ENCODE measurements around the gene BEX2.
"Not testable (repeated sequence)": the region's sequence is repeated elsewhere in the genome, so short reads cannot be mapped to it uniquely, and the experiment has no call there.

BEX2 gene

GRCh38 chrX:103310555-103311398 lies at the start of gene BEX2:
Gene BEX2, minus strand, starts transcription at chrX:103310990. Its CDS starts 1,014 bp downstream, at chrX:103309976.
- DNase-seq (ENCODE audit: low read depth): peak; percentile 69

GRCh38 chrX:103360092-103360491 lies 49.3 kb upstream of the BEX2 start:
- no peak for DNase-seq (ENCODE audit: low read depth)

- not testable (repeated sequence) for DNase-seq (ENCODE audit: low read depth)
Measured at GRCh38 chrX:103359605-103360004, 48.8 kb upstream of the BEX2 start.

DNA sequence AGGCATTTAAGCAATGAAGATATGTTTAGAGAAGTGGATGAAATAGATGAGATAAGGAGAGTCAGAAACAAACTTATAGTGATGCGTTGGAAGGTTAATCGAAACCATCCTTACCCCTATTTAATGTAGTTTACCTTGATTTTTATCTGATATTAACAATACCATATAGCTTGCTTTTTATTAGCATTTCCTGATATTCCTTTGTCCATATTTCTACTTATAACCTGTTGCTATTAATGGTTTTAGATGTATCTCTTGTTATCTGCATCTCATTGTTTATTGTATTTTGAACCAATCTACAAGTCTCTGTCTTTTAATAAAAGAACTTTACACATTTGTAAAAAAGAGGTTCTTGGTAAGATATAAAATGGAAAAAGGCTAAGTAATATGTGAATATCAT lies 47.1 kb upstream of the BEX2 start:
- DNase-seq (ENCODE audit: low read depth): no peak

DNA sequence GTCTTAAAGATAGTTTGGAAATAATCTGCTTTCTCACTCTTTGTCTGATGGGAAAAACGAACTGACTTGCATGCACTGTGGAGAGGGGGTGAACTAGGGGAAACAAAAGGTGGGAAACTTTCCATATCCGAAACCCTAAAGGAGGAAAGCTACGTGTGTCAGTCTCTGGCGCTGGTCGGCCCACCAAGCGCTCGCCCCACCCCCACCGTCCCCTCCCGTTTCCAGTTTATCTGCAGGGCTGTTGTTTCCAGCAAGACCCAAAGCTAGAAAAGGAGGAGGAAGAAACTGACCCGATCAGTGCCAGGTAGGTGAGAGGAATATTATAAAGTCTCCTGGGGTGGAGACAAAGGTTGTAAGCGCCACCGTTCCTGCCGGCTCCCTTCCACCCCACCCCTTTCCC lies 46.1 kb upstream of the BEX2 start:
- no peak for DNase-seq (ENCODE audit: low read depth)

GRCh38 chrX:103356130-103356798 lies 45.5 kb upstream of the BEX2 start, which contains the start of gene TCEAL9:
Gene TCEAL9, plus strand, starts transcription at chrX:103356506. Its CDS starts 1,179 bp downstream, at chrX:103357685.
- no peak for DNase-seq (ENCODE audit: low read depth)

GRCh38 chrX:103347682-103348397 lies 37.0 kb upstream of the BEX2 start:
- DNase-seq (ENCODE audit: low read depth): no peak

DNA sequence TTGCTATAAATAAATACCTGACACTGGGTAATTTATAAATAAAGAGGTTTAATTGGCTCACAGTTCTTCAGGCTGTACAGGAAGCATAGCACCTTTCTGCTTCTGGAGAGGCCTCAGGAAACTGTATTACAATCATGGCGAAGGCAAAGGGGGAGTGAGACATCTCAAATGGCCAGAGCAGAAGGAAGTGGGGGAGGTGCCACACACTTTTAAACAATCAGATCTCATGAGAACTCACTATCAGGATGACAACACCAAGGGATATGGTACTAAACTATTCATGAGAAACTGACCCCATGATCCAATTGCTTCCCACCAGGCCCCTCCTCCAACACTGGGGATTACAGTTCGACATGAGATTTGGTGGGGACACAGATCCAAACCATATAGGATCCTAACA lies 33.8 kb upstream of the BEX2 start:
- no peak for DNase-seq (ENCODE audit: low read depth)

DNA sequence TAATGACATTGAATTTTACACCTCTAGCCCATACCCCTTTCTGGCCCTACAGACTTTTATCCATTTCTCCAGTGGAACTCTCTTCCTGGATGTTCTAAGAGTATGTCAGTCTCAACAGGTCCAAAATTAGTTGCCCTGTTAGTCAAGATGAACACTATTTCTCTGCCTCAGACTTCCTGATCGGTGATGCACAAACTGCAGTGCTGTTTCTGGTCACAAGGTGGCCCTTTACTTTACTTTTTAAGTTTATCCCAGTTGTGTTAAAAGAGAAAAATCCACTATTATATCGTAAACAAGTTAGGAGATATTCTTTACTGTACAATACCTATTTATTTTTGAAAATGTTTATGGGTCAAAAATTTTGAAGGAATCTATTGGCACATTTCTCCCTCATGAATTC lies 32.3 kb upstream of the BEX2 start:
- no peak for DNase-seq (ENCODE audit: low read depth)

DNA sequence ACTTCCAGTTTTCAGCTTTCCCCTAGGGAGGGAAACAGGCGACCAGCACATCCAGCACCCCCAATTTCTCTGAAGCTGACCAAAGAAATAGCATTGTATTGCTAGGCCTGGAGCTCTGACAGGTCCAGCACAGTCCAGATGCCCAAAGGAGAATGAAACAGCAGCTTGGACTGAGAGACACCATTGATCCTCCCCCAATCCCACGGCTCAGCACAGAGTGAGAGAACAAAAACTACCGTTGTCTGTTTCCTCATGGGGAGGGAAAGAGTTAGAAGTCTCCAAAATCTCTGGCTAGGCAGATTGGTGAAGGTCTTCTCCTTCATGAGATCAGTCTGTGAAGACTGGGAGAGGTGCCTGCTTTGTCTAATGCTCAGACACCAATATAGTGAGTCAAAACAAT lies 27.9 kb upstream of the BEX2 start:
- no peak for DNase-seq (ENCODE audit: low read depth)

GRCh38 chrX:103330681-103331288 lies 20.0 kb upstream of the BEX2 start:
- DNase-seq (ENCODE audit: low read depth): no peak

DNA sequence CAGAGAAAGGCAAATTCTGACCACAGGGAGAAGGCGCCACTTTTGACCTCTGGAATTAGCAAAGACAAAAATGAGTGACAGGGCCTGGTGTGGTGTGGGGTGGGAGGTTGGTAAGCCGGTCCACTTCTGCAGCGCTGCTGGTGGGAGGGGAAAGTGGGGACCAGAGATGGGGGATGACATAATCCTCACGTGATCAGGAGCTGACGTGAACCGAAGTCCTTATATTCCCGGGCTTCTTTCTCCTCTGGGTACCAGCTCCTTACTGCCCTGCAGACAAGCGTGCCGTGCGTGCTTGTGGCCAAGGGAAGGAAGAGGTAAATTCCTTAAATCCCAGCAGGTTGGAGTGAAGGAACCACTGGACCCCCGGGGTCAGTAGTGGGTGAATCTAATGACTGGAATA lies 19.2 kb upstream of the BEX2 start, which contains the start of gene TCEAL7:
TCEAL7 (plus strand) TSS at position 249 of the 400 bp plus-strand sequence. CDS start 1,165 bp downstream, outside the sequence.
- DNase-seq (ENCODE audit: low read depth): no peak

GRCh38 chrX:103311399-103311780 lies 600 bp upstream of the BEX2 start:
- no peak for DNase-seq (ENCODE audit: low read depth)

DNA sequence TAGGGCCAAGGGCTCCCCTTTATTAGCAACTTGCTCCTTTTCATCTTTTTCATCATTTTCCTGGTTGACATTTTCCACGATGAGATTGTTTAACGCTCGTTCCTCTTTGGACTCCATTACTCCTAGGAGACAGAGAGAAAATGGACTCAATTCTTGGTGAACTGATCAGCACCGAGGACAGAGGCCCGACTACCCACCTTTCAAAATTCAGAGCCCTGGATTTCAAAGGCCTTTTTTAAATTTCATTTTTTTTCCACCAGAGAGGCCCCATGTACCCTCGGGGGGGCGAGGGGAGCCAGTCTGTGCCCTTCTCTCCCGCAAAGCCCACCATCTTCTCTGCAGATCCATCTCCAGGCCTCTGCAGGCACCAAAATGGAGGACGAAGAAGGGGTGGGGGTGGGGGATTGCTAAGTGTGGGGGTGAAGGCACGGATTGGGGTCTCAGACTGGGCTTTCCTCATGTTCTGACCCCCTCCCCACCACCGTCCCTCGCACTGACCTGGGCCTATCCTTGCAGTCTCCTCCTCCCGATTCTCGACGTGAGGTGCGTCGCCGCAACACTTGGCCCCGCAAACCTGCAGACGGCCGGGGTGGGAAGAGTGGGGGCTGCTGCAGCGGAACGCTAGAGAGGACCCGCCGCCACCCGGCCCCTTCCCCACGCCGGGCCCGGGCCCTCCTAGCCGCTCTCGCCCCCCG lies 783 bp downstream of the BEX2 start:
- no peak for DNase-seq (ENCODE audit: low read depth)

DNA sequence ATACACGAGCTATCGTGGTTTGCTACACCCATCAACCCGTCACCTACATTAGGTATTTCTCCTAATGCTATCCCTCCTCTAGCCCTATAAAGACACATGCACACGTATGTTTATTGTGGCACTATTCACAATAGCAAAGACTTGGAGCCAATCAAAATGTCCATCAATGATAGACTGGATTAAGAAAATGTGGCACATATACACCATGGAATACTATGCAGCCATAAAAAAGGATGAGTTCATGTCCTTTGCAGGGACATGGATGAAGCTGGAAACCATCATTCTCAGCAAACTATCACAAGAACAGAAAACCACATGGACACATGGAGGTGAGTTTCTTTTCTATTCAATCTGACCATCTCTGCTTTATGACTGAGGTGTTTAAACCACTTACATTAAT lies 5.1 kb downstream of the BEX2 start:
- not testable (repeated sequence) for DNase-seq (ENCODE audit: low read depth)

DNA sequence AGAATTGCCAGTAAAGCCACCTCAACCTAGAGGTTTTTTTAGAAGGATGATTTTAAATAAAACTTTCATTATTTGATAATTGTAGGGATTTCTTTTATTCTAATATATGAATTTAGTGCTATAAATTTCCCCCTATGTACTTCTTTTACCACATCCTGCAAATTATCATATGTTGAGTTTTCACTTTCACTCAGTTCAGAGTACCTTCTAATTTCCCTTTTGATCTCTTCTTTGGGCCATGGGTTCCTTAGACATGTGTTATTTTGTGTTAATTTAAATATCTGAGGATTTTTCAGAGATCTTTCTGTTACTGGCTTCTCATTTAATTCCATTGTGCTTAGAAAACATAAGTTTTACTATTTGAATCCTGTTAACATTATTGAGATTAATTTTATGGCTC lies 6.1 kb downstream of the BEX2 start:
- DNase-seq (ENCODE audit: low read depth): no peak

GRCh38 chrX:103293118-103293517 lies 17.7 kb downstream of the BEX2 start:
- no peak for DNase-seq (ENCODE audit: low read depth)

- no peak for DNase-seq (ENCODE audit: low read depth)
Measured at GRCh38 chrX:103279624-103280023, 31.2 kb downstream of the BEX2 start.

- no peak for DNase-seq (ENCODE audit: low read depth)
Measured at GRCh38 chrX:103276581-103277002, 34.2 kb downstream of the BEX2 start, which contains the start of gene TCEAL5. Gene TCEAL5, minus strand, starts transcription at chrX:103276750. Its CDS starts 2,187 bp downstream, at chrX:103274563.

GRCh38 chrX:103275947-103276567 lies 34.7 kb downstream of the BEX2 start:
- DNase-seq (ENCODE audit: low read depth): no peak

DNA sequence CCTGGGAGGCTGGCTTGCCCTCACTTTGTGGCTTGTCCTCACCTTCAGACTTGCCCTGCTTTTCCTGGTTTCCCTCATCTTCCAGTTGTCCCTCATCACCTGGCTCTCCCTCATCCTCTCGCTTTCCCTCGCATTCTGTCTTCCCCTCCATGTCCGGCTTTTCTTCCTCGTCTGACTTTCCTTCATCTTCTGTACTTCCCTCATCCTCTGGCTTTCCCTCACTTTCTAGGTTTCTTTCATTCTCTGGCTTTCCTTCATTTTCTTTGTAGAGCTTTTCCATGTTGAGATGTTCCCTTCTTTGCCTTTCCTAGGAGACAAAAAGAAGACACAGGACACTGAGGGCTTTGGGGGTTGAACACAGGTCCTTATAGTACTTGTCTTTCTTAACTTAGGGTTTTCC lies 36.5 kb downstream of the BEX2 start:
- no peak for DNase-seq (ENCODE audit: low read depth)
